ENCODE measurements around the gene MEGF8.
"Not testable (repeated sequence)": the region's sequence is repeated elsewhere in the genome, so short reads cannot be mapped to it uniquely, and the experiment has no call there.

Gene MEGF8

GRCh38 chr19:42332059-42332458, 6.6 kb downstream of the MEGF8 start:
- DNase-seq = no peak

GRCh38 chr19:42333018-42333417, 7.6 kb downstream of the MEGF8 start:
- no peak for DNase-seq

DNA sequence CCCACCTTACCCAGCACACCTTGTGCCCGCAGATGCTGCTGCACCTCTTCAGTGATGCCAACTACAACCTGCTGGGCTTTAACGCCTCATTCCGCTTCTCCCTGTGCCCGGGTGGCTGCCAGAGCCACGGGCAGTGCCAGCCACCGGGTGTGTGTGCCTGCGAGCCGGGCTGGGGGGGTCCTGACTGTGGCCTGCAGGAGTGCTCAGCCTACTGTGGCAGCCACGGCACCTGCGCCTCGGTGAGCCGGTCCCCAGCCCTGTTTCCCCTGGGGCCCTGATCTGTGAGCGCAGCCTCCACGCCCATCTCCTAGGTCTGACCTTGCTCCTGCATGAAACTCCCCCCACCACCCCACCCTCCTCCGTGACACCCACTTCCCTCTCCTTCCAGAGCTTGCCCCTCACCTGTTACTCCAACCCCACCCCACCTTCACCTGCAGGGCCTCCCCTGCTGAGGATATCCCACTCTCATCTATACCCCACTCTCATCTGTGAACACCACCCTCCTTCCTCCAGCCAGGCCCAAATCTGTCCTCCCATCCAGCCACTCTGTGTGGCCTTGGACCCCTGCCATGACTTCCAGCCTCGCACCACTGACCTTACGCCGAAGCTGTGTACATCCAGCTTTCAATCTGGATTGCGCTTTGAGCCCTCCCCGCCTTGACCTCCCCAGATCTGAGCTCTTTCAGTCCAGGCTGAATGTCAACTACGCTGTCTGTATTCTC, 8.7 kb downstream of the MEGF8 start:
- DNase-seq = no peak

DNA sequence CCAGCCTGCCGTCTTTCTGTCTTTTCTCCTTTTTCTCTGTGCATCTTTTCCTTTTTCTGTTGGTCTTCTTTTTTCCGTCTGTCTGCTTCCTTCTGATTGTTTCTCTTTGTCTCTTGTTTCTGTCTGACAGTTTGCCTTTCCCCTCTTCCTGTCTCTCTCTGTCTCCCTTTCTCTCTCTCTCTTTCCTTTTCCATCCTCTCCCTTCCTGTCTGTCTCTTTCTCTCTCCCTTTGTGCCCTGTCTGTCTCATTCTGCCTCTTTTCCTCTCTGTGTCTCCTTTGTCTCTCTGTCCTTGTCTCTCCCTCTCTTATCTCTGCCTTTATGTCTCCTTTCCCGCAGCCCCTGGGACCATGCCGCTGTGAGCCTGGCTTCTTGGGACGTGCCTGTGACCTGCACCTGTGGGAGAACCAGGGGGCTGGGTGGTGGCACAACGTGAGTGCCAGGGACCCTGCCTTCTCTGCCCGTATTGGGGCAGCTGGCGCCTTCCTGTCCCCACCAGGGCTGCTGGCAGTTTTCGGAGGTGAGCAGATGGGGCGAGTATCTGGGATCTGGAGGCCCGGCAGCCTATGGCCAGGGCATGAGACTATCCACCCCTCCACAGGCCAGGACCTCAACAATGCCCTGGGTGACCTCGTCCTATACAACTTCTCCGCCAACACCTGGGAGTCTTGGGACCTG, 9.4 kb downstream of the MEGF8 start:
- no peak for DNase-seq

DNA sequence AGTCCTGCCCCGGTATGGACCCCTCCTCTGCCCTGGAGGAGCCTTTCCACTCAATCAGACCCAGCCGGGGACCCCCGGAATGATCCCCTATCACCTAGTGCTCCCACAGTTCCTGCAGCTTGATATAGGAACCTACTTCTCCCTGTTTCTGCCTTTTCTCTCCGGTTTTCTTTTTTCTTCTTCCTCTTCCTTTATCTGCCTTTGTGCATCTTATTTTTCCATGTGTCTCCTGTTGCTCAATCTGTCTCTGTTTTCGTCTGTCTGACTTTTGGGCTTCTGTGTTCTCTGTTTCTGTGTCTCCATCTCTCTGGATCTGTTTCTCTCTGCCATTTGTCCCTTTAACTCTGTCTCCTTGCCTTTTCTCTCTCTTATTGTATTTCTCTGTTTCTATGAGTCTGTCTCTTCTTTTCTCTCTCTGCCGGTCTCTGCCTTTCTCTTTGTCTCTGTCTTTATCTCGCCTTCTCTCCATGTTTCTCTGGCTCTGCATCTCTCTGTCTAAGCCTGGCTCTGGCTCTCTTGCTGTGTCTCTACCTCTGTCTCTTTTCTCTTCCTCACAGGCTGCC, 10.0 kb downstream of the MEGF8 start:
- DNase-seq = no peak

- DNase-seq = no peak
These were observed 10.5 kb downstream of the MEGF8 start for GRCh38 chr19:42335971-42336370.

DNA sequence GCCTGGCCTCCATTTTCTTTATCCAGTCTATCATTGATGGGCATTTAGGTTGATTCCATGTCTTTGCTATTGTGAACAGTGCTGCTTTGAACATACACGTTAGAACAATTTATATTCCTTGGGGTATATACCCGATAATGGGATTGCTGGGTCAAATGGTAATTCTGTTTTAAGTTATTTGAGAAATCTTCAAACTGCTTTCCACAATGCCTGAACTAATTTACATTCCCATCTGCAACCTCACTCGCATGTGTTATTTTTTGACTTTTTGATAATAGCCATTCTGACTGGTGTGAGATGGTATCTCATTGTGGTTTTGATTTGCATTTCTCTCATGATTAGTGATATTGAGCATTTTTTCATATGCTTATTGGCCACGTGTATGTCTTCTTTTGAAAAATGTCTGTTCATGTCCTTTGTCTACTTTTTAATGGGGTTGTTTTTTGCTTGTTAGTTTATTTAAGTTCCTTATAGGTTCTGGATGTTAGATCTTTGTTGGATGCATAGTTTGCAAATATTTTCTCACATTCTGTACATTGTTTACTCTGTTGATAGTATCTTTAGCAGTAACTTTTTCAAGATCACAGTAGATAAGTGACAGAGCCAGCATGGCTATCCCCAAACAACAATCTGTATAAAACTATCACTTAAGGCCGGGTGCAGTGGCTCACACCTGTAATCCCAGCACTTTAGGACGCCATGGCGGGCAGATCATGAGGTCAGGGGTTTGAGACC, 13.9 kb downstream of the MEGF8 start:
- not testable (repeated sequence) for DNase-seq

DNA sequence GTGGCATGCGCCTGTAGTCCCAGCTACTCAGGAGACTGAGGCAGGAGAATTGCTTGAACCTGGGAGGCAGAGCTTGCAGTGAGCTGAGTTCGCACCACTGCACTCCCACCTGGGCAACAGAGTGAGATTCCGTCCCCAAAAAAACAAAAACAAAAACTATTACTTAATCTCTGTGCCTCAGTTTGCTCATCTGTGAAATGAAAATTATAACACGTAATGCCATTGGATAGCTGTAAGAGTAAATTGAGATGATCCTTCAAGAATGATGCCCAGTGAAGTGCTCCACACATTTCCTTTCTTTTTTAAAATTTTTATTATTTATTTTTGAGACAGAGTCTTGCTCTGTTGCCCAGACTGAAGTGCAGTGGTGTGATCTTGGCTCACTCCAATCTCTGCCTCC, 14.5 kb downstream of the MEGF8 start:
- DNase-seq = not testable (repeated sequence)

DNA sequence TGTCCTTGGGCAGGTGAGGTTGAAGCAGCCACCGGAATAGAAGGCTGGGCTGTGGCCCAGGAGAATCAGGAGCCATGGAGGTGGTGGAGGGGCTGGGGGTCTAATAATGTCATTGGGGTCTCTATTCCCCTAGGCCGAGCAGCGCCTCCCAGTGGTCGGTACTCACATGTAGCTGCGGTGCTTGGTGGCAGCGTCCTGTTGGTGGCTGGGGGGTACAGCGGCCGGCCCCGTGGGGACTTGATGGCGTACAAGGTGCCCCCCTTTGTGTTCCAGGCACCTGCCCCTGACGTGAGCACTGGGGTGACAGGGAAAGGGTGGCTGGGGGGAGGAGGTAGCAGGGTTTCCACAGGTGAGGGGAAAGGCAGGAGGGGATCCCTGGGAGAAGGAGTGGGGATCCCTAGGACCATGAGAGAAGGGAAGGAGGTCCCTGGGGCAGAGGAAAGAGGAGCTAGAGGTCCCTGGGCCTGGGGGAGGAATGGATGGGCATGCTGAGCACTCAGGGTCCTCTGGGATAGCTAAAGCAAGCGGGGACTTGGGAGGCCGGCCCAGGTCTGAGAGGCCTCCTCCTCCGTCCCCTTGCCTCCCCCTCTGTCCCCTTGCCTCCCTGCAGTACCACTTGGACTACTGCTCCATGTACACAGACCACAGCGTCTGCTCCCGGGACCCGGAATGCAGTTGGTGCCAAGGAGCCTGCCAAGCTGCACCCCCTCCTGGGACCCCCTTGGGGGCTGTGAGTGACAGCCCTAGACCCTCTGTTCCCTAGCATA, 18.1 kb downstream of the MEGF8 start:
- DNase-seq = no peak

DNA sequence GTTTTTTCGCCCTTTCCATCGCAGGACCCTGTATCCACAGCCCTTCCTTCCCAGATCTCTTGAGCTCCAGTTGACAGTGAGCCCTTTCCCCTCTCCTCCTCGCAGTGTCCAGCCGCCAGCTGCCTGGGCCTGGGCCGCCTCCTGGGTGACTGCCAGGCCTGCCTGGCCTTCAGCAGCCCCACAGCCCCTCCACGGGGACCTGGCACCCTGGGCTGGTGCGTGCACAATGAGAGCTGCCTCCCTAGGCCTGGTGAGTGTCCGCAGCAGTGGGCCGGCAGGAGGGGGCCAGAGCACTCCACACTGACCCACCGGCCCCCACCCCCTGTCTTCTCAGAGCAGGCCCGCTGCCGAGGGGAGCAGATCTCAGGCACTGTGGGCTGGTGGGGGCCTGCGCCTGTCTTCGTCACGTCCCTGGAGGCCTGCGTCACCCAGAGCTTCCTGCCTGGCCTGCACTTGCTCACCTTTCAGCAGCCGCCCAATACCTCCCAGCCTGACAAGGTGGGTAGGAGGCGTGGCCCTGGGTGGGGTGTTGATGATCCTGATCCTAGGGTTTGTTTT, 19.0 kb downstream of the MEGF8 start:
- DNase-seq = no peak

DNA sequence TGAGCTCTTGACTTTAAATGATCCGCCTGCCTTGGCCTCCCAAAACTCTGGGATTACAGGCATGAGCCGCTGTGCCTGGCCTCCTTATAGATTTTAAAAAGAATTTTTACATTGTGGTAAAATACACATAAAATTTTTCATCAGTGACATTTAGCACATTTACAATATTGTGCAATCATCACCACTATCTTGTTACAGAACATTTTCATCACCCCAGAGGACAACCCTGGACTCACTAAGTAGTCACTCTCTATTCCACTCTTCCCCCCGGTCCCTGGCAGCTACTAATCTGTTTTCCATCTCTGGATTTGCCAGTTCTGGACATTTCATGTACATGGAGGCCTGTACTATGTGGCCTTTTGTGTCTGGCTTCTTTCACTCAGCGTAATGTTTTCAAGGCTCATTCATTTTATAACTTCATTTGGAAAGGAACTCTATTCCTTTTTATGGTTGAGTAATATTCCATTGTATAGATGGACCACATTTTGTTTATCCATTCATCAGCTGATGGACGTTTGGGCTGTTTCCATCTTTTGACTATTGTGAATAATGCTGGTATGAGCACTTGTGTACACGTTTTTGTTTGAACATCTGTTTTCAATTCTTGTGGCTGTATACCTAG, 19.9 kb downstream of the MEGF8 start:
- no peak for DNase-seq

- DNase-seq = no peak
These were observed 22.8 kb downstream of the MEGF8 start for GRCh38 chr19:42348211-42348610.

- DNase-seq = no peak
These were observed 24.1 kb downstream of the MEGF8 start for GRCh38 chr19:42349378-42350107.

DNA sequence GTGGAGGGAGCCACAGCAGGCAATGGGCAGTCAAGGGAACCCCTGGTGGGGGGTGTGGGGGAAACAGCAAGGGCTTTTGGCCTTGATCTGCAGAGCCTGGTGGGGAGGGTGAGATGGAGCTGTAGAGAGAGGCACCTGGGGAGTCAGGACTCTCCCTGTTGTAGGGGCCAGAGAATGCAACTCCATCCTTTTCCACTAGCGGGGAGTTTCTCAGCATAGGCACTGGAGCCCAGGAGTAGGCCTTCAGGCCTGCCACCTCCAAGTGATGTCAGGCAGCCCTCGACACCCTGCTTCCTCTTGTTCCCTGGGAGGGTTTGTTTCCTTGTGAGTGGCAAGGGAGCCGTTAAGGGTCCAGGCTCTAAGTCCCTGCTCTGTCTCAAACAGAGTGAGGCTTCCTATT, 25.0 kb downstream of the MEGF8 start:
- no peak for DNase-seq

- DNase-seq = no peak
These were observed 25.8 kb downstream of the MEGF8 start for GRCh38 chr19:42351079-42351735.

DNA sequence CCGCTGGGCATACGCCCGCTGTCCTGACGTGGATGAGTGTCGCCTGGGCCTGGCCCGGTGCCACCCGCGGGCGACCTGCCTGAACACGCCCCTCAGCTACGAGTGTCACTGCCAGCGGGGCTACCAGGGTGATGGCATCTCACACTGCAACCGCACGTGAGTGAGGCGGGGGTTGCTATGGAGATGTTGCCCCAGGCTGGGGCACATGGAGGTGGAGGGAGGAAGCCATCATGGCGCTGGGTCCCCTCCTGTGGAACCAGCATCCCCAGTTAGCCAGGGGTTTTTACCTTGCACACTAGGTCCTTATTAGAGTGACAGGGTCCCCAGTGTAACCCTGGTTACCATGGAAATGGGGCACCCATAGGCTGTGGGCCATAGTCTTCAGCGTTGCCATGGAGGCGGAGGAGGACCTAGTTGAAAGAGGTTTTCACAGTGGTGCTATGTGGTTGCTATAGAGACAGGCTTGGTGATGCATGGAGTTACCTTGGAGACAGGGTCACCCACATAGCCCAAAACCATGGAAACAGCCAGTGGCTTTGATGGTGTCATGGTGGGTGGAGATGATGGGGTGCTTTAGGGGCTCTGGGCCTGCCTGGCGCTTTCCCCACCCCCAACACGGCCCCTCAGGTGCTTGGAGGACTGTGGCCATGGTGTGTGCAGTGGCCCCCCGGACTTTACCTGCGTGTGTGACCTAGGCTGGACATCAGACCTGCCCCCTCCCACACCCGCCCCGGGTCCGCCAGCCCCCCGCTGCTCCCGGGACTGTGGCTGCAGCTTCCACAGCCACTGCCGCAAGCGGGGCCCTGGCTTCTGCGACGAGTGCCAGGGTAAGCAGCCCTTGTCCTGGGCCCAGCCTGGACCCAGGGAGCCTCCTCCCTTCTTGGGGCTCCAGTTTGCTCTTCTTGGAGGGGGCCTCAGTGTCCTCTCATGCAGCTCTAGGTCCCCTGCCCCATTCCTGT, 27.1 kb downstream of the MEGF8 start:
- DNase-seq = no peak

DNA sequence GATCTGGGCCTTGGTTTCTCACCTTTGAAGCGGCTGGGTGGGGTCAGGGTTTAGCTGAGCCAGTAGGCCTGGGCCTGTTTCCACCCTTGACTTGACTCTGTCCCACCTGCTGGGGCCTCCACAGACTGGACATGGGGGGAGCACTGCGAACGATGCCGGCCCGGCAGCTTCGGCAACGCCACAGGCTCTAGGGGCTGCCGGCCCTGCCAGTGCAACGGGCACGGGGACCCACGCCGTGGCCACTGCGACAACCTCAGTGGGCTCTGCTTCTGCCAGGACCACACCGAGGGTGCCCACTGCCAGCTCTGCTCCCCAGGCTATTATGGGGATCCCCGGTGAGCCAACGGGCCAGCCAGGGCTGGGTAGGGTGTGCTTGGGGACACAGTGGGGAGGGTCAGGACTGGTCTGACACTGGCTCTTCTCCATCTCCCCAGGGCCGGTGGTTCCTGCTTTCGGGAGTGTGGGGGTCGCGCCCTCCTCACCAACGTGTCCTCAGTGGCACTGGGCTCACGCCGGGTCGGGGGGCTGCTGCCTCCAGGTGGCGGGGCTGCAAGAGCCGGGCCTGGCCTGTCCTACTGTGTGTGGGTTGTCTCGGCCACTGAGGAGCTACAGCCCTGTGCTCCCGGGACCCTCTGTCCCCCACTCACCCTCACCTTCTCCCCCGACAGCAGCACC, 28.0 kb downstream of the MEGF8 start:
- no peak for DNase-seq

GRCh38 chr19:42355896-42356295, 30.5 kb downstream of the MEGF8 start:
- no peak for DNase-seq

DNA sequence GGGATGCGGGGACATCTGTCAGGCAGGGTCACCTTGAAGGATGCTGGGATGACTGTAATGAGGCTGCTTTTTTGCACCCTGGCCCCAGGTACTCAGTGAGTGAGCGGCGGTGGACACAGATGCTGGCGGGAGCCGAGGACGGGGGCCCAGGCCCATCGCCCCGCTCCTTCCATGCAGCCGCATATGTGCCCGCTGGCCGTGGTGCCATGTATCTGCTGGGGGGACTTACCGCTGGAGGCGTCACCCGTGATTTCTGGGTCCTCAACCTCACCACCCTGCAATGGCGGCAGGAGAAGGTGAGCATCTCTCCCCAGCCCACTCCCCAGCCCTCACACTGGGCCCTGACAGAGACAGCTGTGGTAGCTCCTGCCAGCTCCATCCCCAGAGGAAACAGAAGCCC, 31.3 kb downstream of the MEGF8 start:
- no peak for DNase-seq
